Gastroesophageal sphincter (tissue), 4 donors: ENCODE data around the gene NEK4. TPM values are rescaled to one million over a fixed set of nuclear protein-coding genes. Genes with fewer than 3 reads are reported as not detected.

Source experiments
- ATAC-seq: fragments of 150-250 bp; one replicate; pipeline ENCODE4 v1.9.1; 2016; ENCODE audit warnings: mild to moderate bottlenecking, moderate library complexity
- H3K27ac ChIP-seq, 4 donors: fragments of 200-600 bp; sonication (generic) in 3 of 4; 1 replicate in 3 of 4; 2 replicates in 1 of 4; pipeline ENCODE4 v1.5.1; 2016 to 2019
- H3K27me3 ChIP-seq: fragments of 200-600 bp; sonication (generic); one replicate; pipeline ENCODE4 v1.5.1; 2019
- H3K36me3 ChIP-seq, 2 donors: fragments of 200-600 bp; sonication (generic); one replicate each; pipeline ENCODE4 v1.5.1; 2019; ENCODE audit warnings: control low read depth in 1 of 2
- H3K4me1 ChIP-seq, 3 donors: fragments of 200-600 bp; sonication (generic); 1 replicate in 2 of 3; 2 replicates in 1 of 3; pipeline ENCODE4 v1.5.1; 2016 to 2019; ENCODE audit warnings: control low read depth in 2 of 3
- H3K4me3 ChIP-seq, 2 donors: fragments of 200-600 bp; sonication (generic); one replicate each; pipeline ENCODE4 v1.5.1; 2019; ENCODE audit warnings: mild to moderate bottlenecking in 1 of 2, moderate library complexity in 1 of 2
- H3K9me3 ChIP-seq, 3 donors: fragments of 200-600 bp; sonication (generic); one replicate each; pipeline ENCODE4 v1.5.1; 2017 to 2019; ENCODE audit warnings: control low read depth in 2 of 3
- CTCF ChIP-seq, 4 experiments: fragments of 200-600 bp in 2 of 4; fragments of 450-650 bp in 2 of 4; sonication (generic) in 1 of 4; IDR thresholded peaks; one replicate each; pipeline ENCODE4 v1.5.1; 2017 to 2019; ENCODE audit warnings: antibody characterized with exemption in 4 of 4, mild to moderate bottlenecking in 2 of 4, moderate library complexity in 2 of 4
- EP300 ChIP-seq: sonication (generic); formaldehyde crosslinking; IDR thresholded peaks from one replicate; pipeline ENCODE4 v1.6.1; 2017; ENCODE audit warnings: antibody characterized with exemption, mild to moderate bottlenecking
- POLR2A ChIP-seq, 2 donors: fragments of 450-650 bp; IDR thresholded peaks; one replicate each; pipeline ENCODE4 v1.6.1; 2017; ENCODE audit warnings: antibody characterized with exemption in 2 of 2, mild to moderate bottlenecking in 2 of 2, moderate library complexity in 1 of 2
- POLR2AphosphoS5 ChIP-seq: sonication (generic); formaldehyde crosslinking; IDR thresholded peaks from one replicate; pipeline ENCODE4 v1.6.1; 2017; ENCODE audit warnings: antibody characterized with exemption
- WGBS, 2 donors: methylation state at CpG; one replicate each; pipeline ENCODE4 v1.1.5; 2018; ENCODE audit warnings: low coverage in 1 of 2; 5-methylcytosine and 5-hydroxymethylcytosine counted together
- total RNA-seq, 4 donors: library from RNA; depleted of rRNA; stranded (reverse); fragments of >200 nt; gene quantifications; one replicate each; pipeline ENCODE4 v1.1.0, GENCODE V29; 2016

The NEK4 gene
- total RNA-seq, 4 donors from 2014 or later = 22.1 to 29.5 (median 22.7) TPM

- no peaks in the 10 kb centered on the region for H3K9me3 ChIP-seq
- H3K27me3 ChIP-seq = no peaks in the 10 kb centered on the region
- H3K4me1 ChIP-seq = peaks cover 4 to 27% (median 8%) of the 10 kb centered on the region in 3 donors
- TF ChIP-seq EP300 (no peak), POLR2AphosphoS5 (no peak), POLR2A (IDR thresholded peaks at IDR 0.05) (no peak), CTCF (IDR thresholded peaks at IDR 0.05) (no peak)
- WGBS, 2 donors = 75 to 84% methylated on average over 1 to 2 of the region's 2 CpGs
- H3K4me3 ChIP-seq = no peak overlapping the region
- no peak for ATAC-seq
- no peak overlapping the region for H3K27ac ChIP-seq
- peaks cover 0 to 47% of the 10 kb centered on the region in 2 donors for H3K36me3 ChIP-seq
Observed at GRCh38 chr3:52710512-52710911, 60.2 kb downstream of the NEK4 start.

- peaks cover 4 to 44% (median 22%) of the 10 kb centered on the region in 3 donors for H3K4me1 ChIP-seq
- H3K9me3 ChIP-seq = no peaks in the 10 kb centered on the region
- H3K36me3 ChIP-seq = peaks cover 0 to 44% of the 10 kb centered on the region in 2 donors
- H3K27me3 ChIP-seq = no peaks in the 10 kb centered on the region
- WGBS, 2 donors = 68 to 90% methylated on average over 3 of the region's 4 CpGs
- no peak for ATAC-seq
- peak overlapping the region in 1 of 4 donors; percentile 94 for H3K27ac ChIP-seq
- TF ChIP-seq POLR2A (IDR thresholded peaks at IDR 0.05) (no peak), POLR2AphosphoS5 (no peak), CTCF (IDR thresholded peaks at IDR 0.05) (no peak), EP300 (no peak)
- H3K4me3 ChIP-seq = peak overlapping the region in 1 of 2 donors; percentile 91
Observed at GRCh38 chr3:52707585-52707984, 63.2 kb downstream of the NEK4 start.

- TF ChIP-seq EP300 (no peak), POLR2AphosphoS5 (peak; percentile 69), POLR2A (IDR thresholded peaks at IDR 0.05) (peak; percentile 50 to 68), CTCF (IDR thresholded peaks at IDR 0.05) (peak in 3 of 4 experiments; percentile 11 to 28 (median 21))
- Histone ChIP-seq H3K27ac (peak within 1 kb of the TSS; percentile 59 to 94 (median 93)), H3K9me3 (no peaks in the 10 kb centered on the region), H3K27me3 (no peaks in the 10 kb centered on the region), H3K36me3 (peaks cover 0 to 33% of the 10 kb centered on the region in 2 donors), H3K4me1 (peaks cover 4 to 50% (median 22%) of the 10 kb centered on the region in 3 donors), H3K4me3 (peak within 1 kb of the TSS; percentile 73 to 91)
- ATAC-seq = peak; percentile 95
- WGBS, 2 donors = 0% methylated on average over 2 to 4 of the region's 94 CpGs
Observed at GRCh38 chr3:52705688-52706686, 64.8 kb downstream of the NEK4 start, which contains the start of the genes GLT8D1 and SPCS1. TSS of gene GLT8D1 (minus strand) at chr3:52705791. CDS start at chr3:52700460, 5,331 bp downstream. TSS of gene SPCS1 (plus strand) at chr3:52706106. CDS start at chr3:52706247, 141 bp downstream.

GRCh38 chr3:52705438-52705687, 65.4 kb downstream of the NEK4 start:
- no CpG with 5 or more reads among the region's 25 CpGs for WGBS, 2 donors
- Histone ChIP-seq H3K27me3 (no peaks in the 10 kb centered on the region), H3K36me3 (peaks cover 0 to 30% of the 10 kb centered on the region in 2 donors), H3K4me3 (peak overlapping the region; percentile 73 to 91), H3K9me3 (no peaks in the 10 kb centered on the region), H3K27ac (peak overlapping the region; percentile 59 to 94 (median 93)), H3K4me1 (peaks cover 4 to 56% (median 22%) of the 10 kb centered on the region in 3 donors)
- ATAC-seq = no peak
- peak; percentile 38 to 67 for TF ChIP-seq POLR2A (IDR thresholded peaks at IDR 0.05)
- no peak for TF ChIP-seq CTCF (IDR thresholded peaks at IDR 0.05)
- no peak for TF ChIP-seq EP300
- no peak for TF ChIP-seq POLR2AphosphoS5
